Endothelial cell of umbilical vein (primary cell): ENCODE results near the gene CXCR4. TPM values are rescaled to one million over a fixed set of nuclear protein-coding genes. Genes with fewer than 3 reads are reported as not detected.

Source experiments
- BruUV-seq: library from RNA; stranded (reverse); fragments of 400-500 nt; replicated peaks from 2 replicates; lab custom pipeline; 2021; lab: Mats Ljungman, UMichigan
- CTCF ChIA-PET: fragments of 300-600, 350-600 bp; sonication (Branson Sonifier 250); formaldehyde crosslinking; loops from one replicate; lab custom pipeline; 2021; ENCODE audit warnings: antibody characterized with exemption, inconsistent platforms; lab: Charles Lee
- POLR2A ChIA-PET: fragments of 300-600, 350-600 bp; sonication (Branson Sonifier 250); formaldehyde crosslinking; loops from one replicate; lab custom pipeline; 2021; ENCODE audit warnings: antibody characterized with exemption, inconsistent platforms; lab: Charles Lee
- DNase-seq: peaks from one replicate; pipeline ENCODE4 v3.0.0-alpha.2; 2011; ENCODE audit warnings: low read depth, low spot score
- FAIRE-seq: peaks from 2 replicates; lab custom pipeline; 2011; peaks lifted over from hg19 to GRCh38; lab: Jason Lieb, UNC
- H2AFZ ChIP-seq: 2 replicates; pipeline ENCODE4 v1.6.0; 2012; ENCODE audit warnings: low read depth, low read length, control low read depth, inconsistent platforms
- H3K27ac ChIP-seq: 2 replicates; pipeline ENCODE4 v1.5.1; 2011; ENCODE audit warnings: low read depth, mild to moderate bottlenecking, control low read depth, low read length, moderate library complexity; ENCODE audit not compliant: insufficient read depth
- H3K27me3 ChIP-seq, 2 experiments: 2 replicates each; pipeline versions ENCODE4 v1.6.0 to v1.6.1; 2011; ENCODE audit warnings: low read length in 2 of 2, mixed read lengths in 1 of 2; ENCODE audit not compliant: control insufficient read depth in 2 of 2, insufficient read depth in 2 of 2
- H3K36me3 ChIP-seq, 2 experiments: 2 replicates in 1 of 2; 3 replicates in 1 of 2; pipeline ENCODE4 v1.5.1; 2011; ENCODE audit warnings: low read length in 2 of 2, mild to moderate bottlenecking in 1 of 2, moderate library complexity in 1 of 2; ENCODE audit not compliant: control insufficient read depth in 2 of 2, insufficient read depth in 2 of 2; ENCODE audit errors: extremely low read depth in 1 of 2
- H3K4me1 ChIP-seq: 3 replicates; pipeline ENCODE4 v1.5.1; 2011; ENCODE audit warnings: mild to moderate bottlenecking, low read length; ENCODE audit not compliant: control insufficient read depth, insufficient read depth; ENCODE audit errors: extremely low read depth
- H3K4me2 ChIP-seq: 2 replicates; pipeline ENCODE4 v1.6.1; 2011; ENCODE audit warnings: low read length, control low read depth, mixed read lengths; ENCODE audit not compliant: insufficient read depth
- H3K4me3 ChIP-seq, 3 experiments: fragments of 200-600 bp in 1 of 3; sonication (generic), shearing (Covaris generic) in 1 of 3; replicated peaks in 1 of 3; 2 replicates each; pipeline ENCODE4 v1.5.1; 2011 to 2016; ENCODE audit warnings: control low read depth in 3 of 3, low read length in 3 of 3, mild to moderate bottlenecking in 2 of 3, inconsistent platforms in 1 of 3, low read depth in 1 of 3, moderate library complexity in 1 of 3; ENCODE audit not compliant: insufficient read depth in 1 of 3
- H3K79me2 ChIP-seq: 2 replicates; pipeline ENCODE4 v1.6.0; 2012; ENCODE audit warnings: low read length, inconsistent platforms; ENCODE audit not compliant: control insufficient read depth, insufficient read depth
- H3K9ac ChIP-seq: replicated peaks from 2 replicates; pipeline ENCODE3; 2011; ENCODE audit warnings: low read length, control low read depth; ENCODE audit not compliant: insufficient read depth; ENCODE audit errors: extremely low read depth
- H3K9me1 ChIP-seq: replicated peaks from 3 replicates; pipeline ENCODE4 v1.6.0; 2011; ENCODE audit warnings: mild to moderate bottlenecking, low read length; ENCODE audit not compliant: control insufficient read depth, insufficient read depth; ENCODE audit errors: extremely low read depth
- H3K9me3 ChIP-seq: replicated peaks from 2 replicates; pipeline ENCODE4 v1.5.1; 2012; ENCODE audit warnings: low read length, inconsistent platforms; ENCODE audit not compliant: control insufficient read depth, insufficient read depth
- H4K20me1 ChIP-seq: replicated peaks from 2 replicates; pipeline ENCODE3; 2011; ENCODE audit warnings: mild to moderate bottlenecking, low read length; ENCODE audit not compliant: control insufficient read depth, insufficient read depth; ENCODE audit errors: extremely low read depth
- CTCF ChIP-seq, 2 donors: IDR thresholded peaks; 1 replicate in 1 of 2; 2 replicates in 1 of 2; pipeline ENCODE4 v1.5.1; 2011; ENCODE audit warnings: low read length in 2 of 2, mild to moderate bottlenecking in 2 of 2, moderate library complexity in 2 of 2, control low read depth in 1 of 2, inconsistent platforms in 1 of 2, low read depth in 1 of 2; ENCODE audit not compliant: insufficient read depth in 1 of 2; ENCODE audit errors: extremely low read depth in 1 of 2
- EZH2 ChIP-seq: IDR thresholded peaks from 2 replicates; pipeline ENCODE4 v1.6.1; 2012; ENCODE audit warnings: borderline replicate concordance, low read depth, mild to moderate bottlenecking, moderate library complexity, low read length, inconsistent platforms; ENCODE audit not compliant: severe bottlenecking
- GATA2 ChIP-seq: IDR thresholded peaks from 2 replicates; pipeline ENCODE4 v1.7.0; 2011; ENCODE audit warnings: low read depth, mild to moderate bottlenecking, moderate library complexity, mixed read lengths, low read length; ENCODE audit not compliant: insufficient read length, insufficient read depth
- JUN ChIP-seq: IDR thresholded peaks from 2 replicates; pipeline ENCODE4 v1.6.1; 2011; ENCODE audit warnings: borderline replicate concordance, low read depth; ENCODE audit not compliant: insufficient read length, insufficient read depth
- MYC ChIP-seq: IDR thresholded peaks from one replicate; pipeline ENCODE4 v1.6.1; 2011; ENCODE audit warnings: mild to moderate bottlenecking, low read depth, low read length
- dilution Hi-C: fragments of 300-500 bp; cut with MboI; formaldehyde crosslinking; loops from one replicate; pipeline ENCODE4 v1.15.0; 2019; ENCODE audit warnings: low sequenced_read_pairs; ENCODE audit not compliant: extremely low pct_ligation_motif_present
- intact Hi-C: fragments of 100-400 bp; cut with micrococcal nuclease; formaldehyde crosslinking; loops from one replicate; pipeline ENCODE4 v1.10.0; 2022
- polyA plus RNA-seq, 4 experiments: library from polyadenylated mRNA; depleted of rRNA in 3 of 4; stranded (reverse) in 3 of 4; unstranded in 1 of 4; fragments of >200 nt; gene quantifications; 2 replicates each; pipeline versions ENCODE4 v1.2.1 to v1.2.3, GENCODE V29; 2011 to 2012; ENCODE audit warnings: missing spikeins in 1 of 4
- total RNA-seq: library from RNA; stranded (reverse); gene quantifications from 2 replicates; pipeline ENCODE4 v1.2.3, GENCODE V29; 2021
- TF ChIP-seq, protein P1 (sequence below): IDR thresholded peaks from 2 replicates; pipeline ENCODE4 v1.6.1; 2011; ENCODE audit not compliant: insufficient read depth, insufficient read length

Gene CXCR4
- total and polyA plus RNA-seq, 2 donors (not counting 3 experiments of a cell fraction or from before 2014, with no cell fraction given): 42.2 to 52.4 TPM

DNA sequence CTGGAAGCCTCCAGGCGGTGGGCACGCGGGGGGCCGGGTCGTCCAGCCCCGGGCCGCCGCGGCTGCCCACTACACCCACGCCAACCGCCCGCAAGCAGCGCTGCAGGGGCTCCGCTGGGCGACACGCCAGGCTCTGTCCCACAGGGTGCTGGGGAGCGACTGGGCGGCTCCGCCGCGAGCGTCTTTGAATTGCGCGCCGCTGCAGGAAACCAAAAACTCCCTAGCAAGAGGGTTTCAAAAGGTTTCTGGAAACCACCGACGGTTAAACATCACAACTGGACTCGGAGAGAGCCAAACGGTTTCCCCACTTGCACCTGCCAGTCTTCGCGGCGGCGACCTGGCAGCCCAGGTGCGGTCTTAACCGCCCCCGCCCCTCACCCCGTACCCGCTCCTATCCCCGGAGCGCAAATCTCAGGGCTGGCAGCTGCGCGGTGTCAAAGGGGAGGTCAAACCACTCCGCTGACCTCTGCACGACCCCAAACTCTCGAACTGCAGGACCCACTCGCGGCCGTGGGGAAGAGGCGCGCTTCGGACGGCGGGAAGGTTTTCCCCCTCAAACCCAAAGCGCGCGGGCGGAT, 1.0 kb downstream of the CXCR4 start:
- peaks cover 23% of the 10 kb centered on the region for H3K4me1 ChIP-seq
- FAIRE-seq: no peak
- BruUV-seq: no TSS peak

More for the DNA sequence above, 1.0 kb downstream of the CXCR4 start:
- Histone ChIP-seq H3K4me3 (peak overlapping the region; percentile 45 to 73 (median 56)), H2AFZ (peak overlapping the region; percentile 42), H3K9me3 (no peaks in the 10 kb centered on the region), H3K36me3 (peaks cover 0 to 3% of the 10 kb centered on the region in 2 experiments), H3K9me1 (no peaks in the 10 kb centered on the region), H3K27me3 (peaks cover 46 to 61% of the 10 kb centered on the region in 2 experiments), H3K9ac (peak overlapping the region; percentile 44), H3K4me2 (peak overlapping the region; percentile 93), H3K79me2 (no peaks in the 10 kb centered on the region), H4K20me1 (no peaks in the 10 kb centered on the region), H3K27ac (no peak overlapping the region)
- dilution Hi-C loops: no loop called here
- DNase-seq: no peak
- no peak for TF ChIP-seq MYC
- TF ChIP-seq CTCF (IDR thresholded peaks at IDR 0.05; ENCODE audit: extremely low read depth in 1 of 2, insufficient read depth in 1 of 2, low read depth in 1 of 2, low read length in 2 of 2): no peak
- peak; percentile 79 for TF ChIP-seq EZH2
- TF ChIP-seq, protein P1, sequence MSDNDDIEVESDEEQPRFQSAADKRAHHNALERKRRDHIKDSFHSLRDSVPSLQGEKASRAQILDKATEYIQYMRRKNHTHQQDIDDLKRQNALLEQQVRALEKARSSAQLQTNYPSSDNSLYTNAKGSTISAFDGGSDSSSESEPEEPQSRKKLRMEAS: no peak
- no peak for TF ChIP-seq GATA2
- no peak for TF ChIP-seq JUN
- ChIA-PET POLR2A (no interaction called here), CTCF (no interaction called here)
- intact Hi-C loops: loop anchor here (1.0 to 5.0 kb wide), 2 partner anchors 105 to 261 kb away; no protein-coding TSS in a partner anchor
